Trophoblast cell (in vitro differentiated cells and primary cell): ENCODE data around the gene TPSB2.

Experiments
- DNase-seq, 2 donors: peaks; one replicate each; pipeline ENCODE4 v3.0.0-alpha.2; 2016
- H2AFZ ChIP-seq: 2 replicates; pipeline ENCODE4 v1.6.1; 2013; ENCODE audit warnings: low read length, moderate library complexity, mild to moderate bottlenecking; ENCODE audit not compliant: insufficient read depth, poor library complexity
- H2AK5ac ChIP-seq: 2 replicates; pipeline ENCODE4 v1.6.1; 2013; ENCODE audit warnings: mild to moderate bottlenecking, low read length
- H2BK120ac ChIP-seq: 2 replicates; pipeline ENCODE4 v1.6.1; 2013; ENCODE audit warnings: low read length, mild to moderate bottlenecking, moderate library complexity; ENCODE audit not compliant: insufficient read depth, poor library complexity
- H2BK12ac ChIP-seq: 2 replicates; pipeline ENCODE4 v1.6.1; 2013; ENCODE audit warnings: mild to moderate bottlenecking, low read length, moderate library complexity
- H2BK5ac ChIP-seq: 2 replicates; pipeline ENCODE4 v1.6.1; 2013; ENCODE audit warnings: low read length, low read depth, moderate library complexity, mild to moderate bottlenecking; ENCODE audit not compliant: poor library complexity
- H3K14ac ChIP-seq: 2 replicates; pipeline ENCODE4 v1.6.1; 2013; ENCODE audit warnings: mild to moderate bottlenecking, low read length
- H3K18ac ChIP-seq: 2 replicates; pipeline ENCODE4 v1.6.1; 2013; ENCODE audit warnings: mild to moderate bottlenecking, low read length
- H3K23ac ChIP-seq: 2 replicates; pipeline ENCODE4 v1.6.1; 2013; ENCODE audit warnings: low read length
- H3K27ac ChIP-seq: 2 replicates; pipeline ENCODE4 v1.5.1; 2013; ENCODE audit warnings: low read depth, mild to moderate bottlenecking, inconsistent platforms, low read length, moderate library complexity
- H3K27me3 ChIP-seq: 2 replicates; pipeline ENCODE4 v1.6.1; 2013; ENCODE audit warnings: inconsistent platforms, mild to moderate bottlenecking, low read length, moderate library complexity; ENCODE audit not compliant: insufficient read depth
- H3K36me3 ChIP-seq, 2 experiments: 1 replicate in 1 of 2; 2 replicates in 1 of 2; pipeline ENCODE4 v1.6.1; 2013; ENCODE audit warnings: low read length in 2 of 2, mild to moderate bottlenecking in 2 of 2, moderate library complexity in 1 of 2; ENCODE audit not compliant: insufficient read depth in 2 of 2, control insufficient read depth in 1 of 2
- H3K4ac ChIP-seq: 2 replicates; pipeline ENCODE4 v1.6.1; 2013; ENCODE audit warnings: low read depth, mild to moderate bottlenecking, low read length, moderate library complexity
- H3K4me1 ChIP-seq, 2 experiments: 1 replicate in 1 of 2; 2 replicates in 1 of 2; pipeline ENCODE4 v1.6.1; 2013; ENCODE audit warnings: low read length in 2 of 2, mild to moderate bottlenecking in 2 of 2, moderate library complexity in 1 of 2; ENCODE audit not compliant: insufficient read depth in 2 of 2, control insufficient read depth in 1 of 2
- H3K4me2 ChIP-seq: 2 replicates; pipeline ENCODE4 v1.6.1; 2013; ENCODE audit warnings: inconsistent platforms, mild to moderate bottlenecking, low read length, moderate library complexity
- H3K4me3 ChIP-seq: 2 replicates; pipeline ENCODE4 v1.5.1; 2013; ENCODE audit warnings: mild to moderate bottlenecking, low read depth, low read length, inconsistent platforms
- H3K79me1 ChIP-seq: one replicate; pipeline ENCODE4 v1.6.1; 2013; ENCODE audit warnings: low read length
- H3K79me2 ChIP-seq: 2 replicates; pipeline ENCODE4 v1.6.1; 2013; ENCODE audit warnings: low read length, mild to moderate bottlenecking; ENCODE audit not compliant: control insufficient read depth, insufficient read depth, poor library complexity
- H3K9ac ChIP-seq: 2 replicates; pipeline ENCODE4 v1.6.1; 2013; ENCODE audit warnings: mild to moderate bottlenecking, low read length
- H3K9me3 ChIP-seq: 2 replicates; pipeline ENCODE4 v1.6.1; 2013; ENCODE audit warnings: low read depth, mild to moderate bottlenecking, control low read depth, inconsistent platforms, low read length; ENCODE audit not compliant: insufficient read depth
- H4K12ac ChIP-seq: 2 replicates; pipeline ENCODE4 v1.6.1; 2013; ENCODE audit warnings: low read depth, mild to moderate bottlenecking, low read length, moderate library complexity
- H4K8ac ChIP-seq: 2 replicates; pipeline ENCODE4 v1.6.1; 2013; ENCODE audit warnings: low read depth, mild to moderate bottlenecking, low read length, moderate library complexity
- H4K91ac ChIP-seq: one replicate; pipeline ENCODE4 v1.6.1; 2013; ENCODE audit warnings: low read depth, mild to moderate bottlenecking, low read length, moderate library complexity
- WGBS: extraction: QIAGEN DNeasy Blood & Tissue Kit; methylation state at CpG from one replicate; pipeline ENCODE4 v1.1.7; 2013; ENCODE audit warnings: missing lambda C conversion rate; ENCODE audit not compliant: insufficient read length, insufficient coverage; ENCODE audit errors: extremely low coverage; 5-methylcytosine and 5-hydroxymethylcytosine counted together

TPSB2 gene

DNA sequence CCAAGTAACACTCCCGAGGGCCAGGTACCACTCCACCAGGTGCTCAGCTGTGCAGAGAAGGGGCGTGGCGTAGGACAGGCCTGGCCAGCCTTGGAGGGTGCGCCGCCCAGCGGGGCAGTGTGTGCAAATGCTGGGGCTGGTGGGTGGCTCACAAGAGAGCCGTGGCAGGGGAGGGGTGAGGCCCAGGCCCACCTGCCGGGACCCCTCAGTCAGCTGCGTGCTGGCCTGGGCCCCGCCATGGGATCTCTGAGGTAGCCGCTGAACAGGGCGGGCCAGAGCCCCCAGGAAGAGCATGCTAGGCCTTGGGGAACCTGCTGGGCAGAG is 13.7 kb downstream of the TPSB2 start:
- H3K14ac ChIP-seq, result no peak overlapping the region
- H4K12ac ChIP-seq, result no peak overlapping the region
- H2BK5ac ChIP-seq, result no peak overlapping the region
- H2AK5ac ChIP-seq, result no peak overlapping the region
- H3K4ac ChIP-seq, result no peak overlapping the region
- H4K8ac ChIP-seq, result no peak overlapping the region
- no peaks in the 10 kb centered on the region for H3K36me3 ChIP-seq
- H3K18ac ChIP-seq, result no peak overlapping the region
- WGBS, result no CpG with 5 or more reads among the region's 12 CpGs
- H3K27me3 ChIP-seq, result no peaks in the 10 kb centered on the region
- H3K9ac ChIP-seq, result no peak overlapping the region
- H3K4me3 ChIP-seq, result no peak overlapping the region
- H2BK12ac ChIP-seq, result no peak overlapping the region
- no peaks in the 10 kb centered on the region for H3K79me1 ChIP-seq
- no peaks in the 10 kb centered on the region for H3K4me1 ChIP-seq
- H3K23ac ChIP-seq, result no peak overlapping the region
- no peaks in the 10 kb centered on the region for H3K79me2 ChIP-seq
- no peak overlapping the region for H2BK120ac ChIP-seq
- H2AFZ ChIP-seq, result no peak overlapping the region
- no peak overlapping the region for H3K4me2 ChIP-seq
- H3K9me3 ChIP-seq, result peaks cover 2% of the 10 kb centered on the region
- no peak overlapping the region for H4K91ac ChIP-seq
- DNase-seq, result no peak
- H3K27ac ChIP-seq, result no peak overlapping the region

DNA sequence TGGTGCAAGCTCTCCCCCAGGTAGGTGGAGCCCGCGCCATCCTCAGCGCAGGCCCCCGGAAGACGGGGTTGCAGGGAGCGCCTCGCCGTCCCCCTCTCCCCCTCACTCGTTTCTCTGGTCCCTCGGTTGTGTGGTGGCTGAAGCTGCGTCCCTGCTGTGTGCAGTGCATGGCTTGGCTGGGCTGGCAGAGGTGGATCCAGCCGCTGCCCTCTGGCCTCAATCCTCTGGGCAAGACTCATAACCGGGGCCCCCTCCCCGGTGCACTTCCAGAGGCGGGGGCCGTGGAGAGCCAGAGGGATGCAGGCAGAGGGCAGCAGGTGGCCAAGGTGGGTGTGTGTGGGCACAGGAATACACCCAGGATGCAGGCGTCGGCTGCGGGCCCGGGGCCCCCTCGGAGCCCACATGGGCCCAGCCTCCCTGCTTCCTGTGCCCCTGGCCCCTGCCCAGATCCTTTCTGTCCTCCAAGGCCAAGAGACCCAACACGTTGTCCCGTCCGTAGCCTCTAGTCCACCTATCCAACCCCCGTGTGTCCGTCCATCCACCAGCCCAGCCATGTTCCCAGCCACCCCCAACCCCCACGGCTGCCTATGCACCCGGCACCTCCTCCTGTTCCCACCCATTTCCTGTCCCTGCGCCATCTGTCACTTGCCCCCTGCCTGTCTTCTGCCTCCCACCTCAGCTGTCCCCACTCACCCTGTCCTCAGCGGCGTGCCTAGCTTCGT is 14.2 kb downstream of the TPSB2 start:
- no peak overlapping the region for H4K8ac ChIP-seq
- H3K4me3 ChIP-seq, result peak overlapping the region; percentile 19

DNA sequence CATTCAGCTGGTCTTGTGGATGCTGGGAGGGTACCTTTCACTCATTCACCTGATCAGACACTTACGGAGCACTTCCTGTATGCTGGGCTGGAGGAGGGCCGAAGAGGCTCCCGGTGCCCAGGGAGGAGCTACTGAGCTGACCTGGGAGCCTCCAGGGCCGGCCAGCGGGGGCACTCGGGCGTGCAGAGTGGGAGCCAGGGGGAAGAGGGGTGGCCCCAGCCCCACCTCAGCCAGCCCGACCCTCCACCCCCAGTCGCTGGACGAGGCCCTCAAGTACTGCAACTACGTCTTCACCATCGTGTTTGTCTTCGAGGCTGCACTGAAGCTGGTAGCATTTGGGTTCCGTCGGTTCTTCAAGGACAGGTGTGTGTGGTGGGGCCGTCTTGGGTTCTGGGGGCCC is 15.3 kb downstream of the TPSB2 start:
- H2AFZ ChIP-seq, result no peak overlapping the region
- no peak overlapping the region for H3K4me3 ChIP-seq
- H3K18ac ChIP-seq, result no peak overlapping the region
- H3K27me3 ChIP-seq, result no peaks in the 10 kb centered on the region
- H2BK12ac ChIP-seq, result no peak overlapping the region
- no peak overlapping the region for H4K12ac ChIP-seq
- H3K9ac ChIP-seq, result no peak overlapping the region
- H4K8ac ChIP-seq, result no peak overlapping the region
- H3K9me3 ChIP-seq, result no peaks in the 10 kb centered on the region
- H3K4ac ChIP-seq, result no peak overlapping the region
- H3K36me3 ChIP-seq, result no peaks in the 10 kb centered on the region
- no peaks in the 10 kb centered on the region for H3K4me1 ChIP-seq
- no peak overlapping the region for H4K91ac ChIP-seq
- no peak overlapping the region for H2BK120ac ChIP-seq
- no CpG with 5 or more reads among the region's 16 CpGs for WGBS
- no peak overlapping the region for H3K23ac ChIP-seq
- no peak overlapping the region for H3K27ac ChIP-seq
- H3K14ac ChIP-seq, result no peak overlapping the region
- no peak for DNase-seq
- no peaks in the 10 kb centered on the region for H3K79me1 ChIP-seq
- no peak overlapping the region for H2BK5ac ChIP-seq
- no peak overlapping the region for H3K4me2 ChIP-seq
- H2AK5ac ChIP-seq, result no peak overlapping the region
- H3K79me2 ChIP-seq, result no peaks in the 10 kb centered on the region

More for the DNA sequence above, 14.2 kb downstream of the TPSB2 start:
- no peak overlapping the region for H3K23ac ChIP-seq
- H3K36me3 ChIP-seq, result no peaks in the 10 kb centered on the region
- H2BK120ac ChIP-seq, result no peak overlapping the region
- H4K12ac ChIP-seq, result no peak overlapping the region
- H3K4me1 ChIP-seq, result no peaks in the 10 kb centered on the region
- H3K79me2 ChIP-seq, result no peaks in the 10 kb centered on the region
- no peak overlapping the region for H3K18ac ChIP-seq
- WGBS, result no CpG with 5 or more reads among the region's 32 CpGs
- no peak overlapping the region for H3K14ac ChIP-seq
- no peak overlapping the region for H3K27ac ChIP-seq
- H3K4ac ChIP-seq, result no peak overlapping the region
- no peaks in the 10 kb centered on the region for H3K27me3 ChIP-seq
- H3K9me3 ChIP-seq, result no peaks in the 10 kb centered on the region
- no peak overlapping the region for H2BK12ac ChIP-seq
- H4K91ac ChIP-seq, result no peak overlapping the region
- no peak overlapping the region for H3K4me2 ChIP-seq
- no peak overlapping the region for H2BK5ac ChIP-seq
- no peaks in the 10 kb centered on the region for H3K79me1 ChIP-seq
- no peak overlapping the region for H3K9ac ChIP-seq
- no peak overlapping the region for H2AFZ ChIP-seq
- no peak for DNase-seq
- H2AK5ac ChIP-seq, result no peak overlapping the region

DNA sequence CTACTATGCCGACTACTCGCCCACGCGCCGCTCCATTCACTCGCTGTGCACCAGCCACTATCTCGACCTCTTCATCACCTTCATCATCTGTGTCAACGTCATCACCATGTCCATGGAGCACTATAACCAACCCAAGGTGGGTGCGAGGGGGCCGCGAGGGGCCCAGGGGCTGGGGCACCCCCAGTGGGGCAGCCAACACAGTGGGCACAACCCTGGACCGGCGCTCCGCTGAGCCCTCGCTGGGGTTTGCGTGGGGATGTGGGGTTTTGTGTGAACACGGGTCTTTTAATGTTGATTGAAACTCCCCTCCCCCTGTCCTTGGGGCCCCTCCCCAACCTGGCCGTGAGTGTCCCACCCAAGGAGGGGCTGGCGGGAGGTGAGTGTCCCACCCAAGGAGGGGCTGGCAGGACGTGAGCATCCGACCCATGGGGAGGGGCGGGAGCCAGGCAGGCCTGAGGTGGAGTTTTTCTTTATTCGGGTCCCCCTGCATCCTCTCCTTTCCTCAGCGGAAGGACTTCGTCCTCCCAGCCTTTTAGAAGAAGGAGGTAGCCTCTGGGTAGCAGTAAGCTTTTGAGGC is 16.1 kb downstream of the TPSB2 start:
- no peaks in the 10 kb centered on the region for H3K4me1 ChIP-seq
- H3K18ac ChIP-seq, result no peak overlapping the region
- H3K14ac ChIP-seq, result no peak overlapping the region
- no peaks in the 10 kb centered on the region for H3K79me1 ChIP-seq
- H4K8ac ChIP-seq, result no peak overlapping the region
- no peak overlapping the region for H2AFZ ChIP-seq
- H3K9ac ChIP-seq, result no peak overlapping the region
- no peak overlapping the region for H3K4ac ChIP-seq
- H3K27ac ChIP-seq, result no peak overlapping the region
- no CpG with 5 or more reads among the region's 25 CpGs for WGBS
- H4K91ac ChIP-seq, result no peak overlapping the region
- no peak overlapping the region for H4K12ac ChIP-seq
- H3K79me2 ChIP-seq, result no peaks in the 10 kb centered on the region
- no peak overlapping the region for H2BK120ac ChIP-seq
- H2BK12ac ChIP-seq, result no peak overlapping the region
- H3K4me3 ChIP-seq, result no peak overlapping the region
- no peaks in the 10 kb centered on the region for H3K36me3 ChIP-seq
- no peak overlapping the region for H2AK5ac ChIP-seq
- H3K27me3 ChIP-seq, result no peaks in the 10 kb centered on the region
- H3K4me2 ChIP-seq, result no peak overlapping the region
- H3K23ac ChIP-seq, result no peak overlapping the region
- H2BK5ac ChIP-seq, result no peak overlapping the region
- no peaks in the 10 kb centered on the region for H3K9me3 ChIP-seq
- no peak for DNase-seq
